CD4-positive, alpha-beta T cell treated with Interleukin-4 for 4 hours (primary cell): ENCODE results near the gene ANGEL2.
"Not testable (repeated sequence)": the region's sequence is repeated elsewhere in the genome, so short reads cannot be mapped to it uniquely, and the experiment has no call there.

ENCODE experiments used
- DNase-seq: peaks from one replicate; pipeline ENCODE4 v3.0.0-alpha.2; 2020

Gene ANGEL2

DNA sequence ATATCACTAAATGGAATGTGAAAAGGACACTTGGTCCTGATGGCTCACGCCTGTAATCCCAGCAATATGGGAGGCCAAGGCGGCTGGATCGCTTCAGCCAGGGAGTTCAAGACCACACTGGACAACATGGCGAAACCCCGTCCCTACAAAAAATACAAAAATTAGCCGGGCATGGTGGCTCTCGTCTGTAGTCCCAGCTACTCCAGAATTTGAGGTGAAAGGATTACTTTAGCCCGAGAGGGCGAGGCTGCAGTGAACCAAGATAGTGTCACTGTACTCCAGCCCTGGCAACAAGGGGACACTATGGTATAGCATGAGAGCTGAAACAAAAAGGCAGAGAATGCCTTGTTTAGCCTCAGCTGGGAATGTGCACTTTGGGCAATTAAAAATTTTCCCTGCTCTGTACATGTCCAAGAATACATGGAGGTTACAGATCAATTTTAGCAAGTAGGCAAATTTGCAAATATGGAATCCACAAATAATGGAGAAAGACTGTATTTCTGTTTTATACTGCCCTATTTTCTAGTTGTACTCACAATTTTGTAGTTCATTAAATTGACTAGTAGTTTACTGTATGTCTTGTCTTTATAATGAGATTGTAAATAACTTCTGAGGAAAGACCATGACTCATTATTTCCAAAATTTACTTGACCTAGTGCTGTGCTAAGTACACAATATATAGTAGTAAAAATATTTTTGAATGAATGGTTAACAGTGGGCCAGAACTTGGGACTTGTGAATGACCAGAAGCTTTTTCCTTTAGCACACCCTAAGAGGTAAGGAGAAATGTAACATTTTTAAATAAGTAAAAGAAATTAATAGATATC, 2.0 kb upstream of the ANGEL2 start:
- no peak for DNase-seq

DNA sequence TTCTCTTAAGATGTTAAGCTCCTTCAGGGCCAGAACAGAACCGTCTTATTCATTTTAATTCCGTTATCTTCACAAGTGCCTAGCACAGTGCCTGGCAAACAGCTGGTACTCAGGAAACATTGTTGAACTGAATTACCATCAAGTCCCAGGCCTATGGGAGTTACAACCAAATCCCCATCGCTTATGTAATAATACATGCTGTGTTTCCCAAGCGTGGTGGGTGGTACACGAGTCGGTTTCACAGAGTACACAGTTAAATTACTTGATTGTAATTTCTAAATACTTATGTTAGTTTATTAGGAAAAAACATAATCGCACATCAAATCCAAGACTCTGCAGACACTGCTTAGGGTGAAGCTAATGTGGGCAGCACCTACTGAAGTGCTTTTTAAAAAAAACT, 1.0 kb downstream of the ANGEL2 start:
- DNase-seq: no peak

DNA sequence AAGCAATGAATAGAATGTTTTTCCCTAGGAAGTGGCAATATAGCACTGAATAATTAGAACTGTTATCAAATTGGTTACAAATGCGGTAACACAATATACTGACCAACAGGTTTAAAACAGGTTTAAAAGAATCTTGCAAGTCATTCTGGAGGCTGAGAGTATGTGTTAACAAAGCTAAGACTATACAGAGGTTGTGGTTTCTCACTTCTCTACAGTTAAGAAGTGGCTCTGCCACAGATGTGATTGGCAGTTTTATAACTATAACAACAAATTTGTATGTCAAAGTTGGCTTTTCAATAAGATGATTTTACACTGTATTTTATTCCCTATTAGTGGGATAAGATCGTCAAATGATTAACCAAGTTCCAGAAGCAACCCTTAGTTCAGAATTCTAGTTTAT, 7.1 kb downstream of the ANGEL2 start:
- DNase-seq: peak; percentile 10

DNA sequence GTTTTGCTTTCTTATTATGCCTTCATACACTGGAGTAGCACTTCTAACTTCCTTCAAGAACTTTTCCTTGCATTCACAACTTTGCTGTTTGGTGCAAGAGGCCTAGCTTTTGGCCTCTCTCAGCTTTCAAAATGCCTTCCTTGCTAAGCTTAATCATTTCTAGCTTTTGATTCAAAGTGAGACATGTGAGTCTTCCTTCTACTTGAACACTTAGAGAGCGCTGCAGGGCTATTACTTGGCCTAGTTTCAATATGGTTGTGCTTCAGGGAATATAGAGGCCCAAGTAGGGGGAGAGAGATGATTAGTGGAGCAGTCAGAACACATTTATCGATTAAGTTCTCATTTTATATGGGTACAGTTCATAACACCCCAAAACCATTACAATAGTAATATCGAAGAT, 12.4 kb downstream of the ANGEL2 start:
- DNase-seq: no peak

DNA sequence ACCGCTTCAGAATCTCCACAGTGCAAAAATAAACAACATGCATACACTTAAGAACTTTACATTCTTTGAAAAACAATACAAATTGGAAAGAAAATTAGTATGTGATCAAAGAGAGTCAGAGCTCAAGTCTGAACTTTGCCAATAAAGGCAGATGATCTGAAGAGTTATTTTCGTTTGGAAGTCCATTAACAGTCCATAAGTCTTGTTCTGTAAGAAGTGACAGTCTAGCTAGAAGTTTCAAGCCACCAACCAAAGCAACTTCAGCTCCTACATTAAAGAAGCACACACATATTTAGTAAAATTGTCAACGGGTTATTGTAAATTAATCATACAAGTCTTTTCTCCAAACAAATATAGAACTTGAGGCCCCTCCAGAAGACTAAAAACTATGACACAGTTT, 20.7 kb downstream of the ANGEL2 start:
- no peak for DNase-seq

DNA sequence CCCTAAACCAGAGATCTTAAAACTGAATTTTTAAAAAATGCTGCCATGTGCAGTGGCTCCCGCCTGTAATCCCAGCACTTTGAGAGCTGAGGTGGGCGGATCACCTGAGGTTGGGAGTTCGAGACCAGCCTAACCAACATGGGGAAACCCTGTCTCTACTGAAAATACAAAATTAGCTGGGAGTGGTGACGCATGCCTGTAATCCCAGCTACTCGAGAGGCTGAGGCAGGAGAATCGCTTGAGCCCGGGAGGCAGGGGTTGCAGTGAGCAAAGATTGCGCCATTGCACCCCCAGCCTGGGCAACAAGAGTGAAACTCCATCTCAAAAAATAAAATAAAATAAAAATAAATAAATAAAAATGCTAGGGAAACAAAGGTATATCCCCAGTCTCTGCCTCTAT, 21.7 kb downstream of the ANGEL2 start:
- DNase-seq: not testable (repeated sequence)

DNA sequence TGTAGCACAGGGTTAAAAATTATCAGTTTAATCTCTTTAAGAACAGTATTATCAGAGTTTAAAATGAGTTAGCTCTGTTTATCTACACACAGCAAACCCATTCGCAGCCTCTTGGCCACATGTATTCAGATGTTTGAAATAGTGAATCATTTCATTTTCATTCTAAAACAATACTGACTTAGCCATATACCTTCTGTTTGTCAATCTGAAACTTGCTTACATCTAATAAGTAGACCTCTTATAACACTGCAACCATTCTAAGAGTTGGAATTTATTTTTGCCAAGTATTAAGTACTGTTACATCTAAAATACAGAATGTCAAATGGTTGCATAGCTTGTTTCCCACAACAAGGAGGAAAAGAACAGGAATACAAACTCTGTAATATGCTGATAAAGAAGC, 25.4 kb downstream of the ANGEL2 start:
- DNase-seq: no peak

DNA sequence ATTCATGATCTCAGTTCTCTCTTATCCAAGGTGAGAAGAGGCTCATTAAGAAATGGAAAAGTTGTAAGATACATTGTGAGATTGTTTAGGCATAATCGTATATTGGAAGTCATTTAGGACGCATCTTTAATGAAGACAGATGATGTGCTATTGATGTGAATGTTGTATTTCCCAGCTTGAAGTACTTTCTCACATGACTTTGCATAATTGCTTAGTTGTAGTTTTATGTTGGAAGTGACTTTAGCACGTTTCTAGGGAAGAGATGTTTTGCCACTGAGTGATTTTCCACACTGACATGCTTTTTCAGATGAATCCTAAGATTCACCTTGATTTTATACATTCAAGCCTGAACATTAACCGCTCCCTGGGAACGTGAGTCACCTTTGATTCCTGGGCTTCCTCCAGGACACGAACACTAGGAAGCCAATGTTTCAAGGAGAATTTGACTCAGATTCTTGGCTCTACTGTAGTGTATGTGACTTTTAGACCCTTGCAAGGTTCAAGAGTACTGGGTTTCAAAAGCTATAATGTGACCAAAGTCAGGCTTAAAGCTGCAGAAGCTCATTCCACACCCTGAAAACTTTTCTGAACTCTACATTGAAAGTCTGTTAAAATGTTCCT, 27.9 kb downstream of the ANGEL2 start:
- no peak for DNase-seq

DNA sequence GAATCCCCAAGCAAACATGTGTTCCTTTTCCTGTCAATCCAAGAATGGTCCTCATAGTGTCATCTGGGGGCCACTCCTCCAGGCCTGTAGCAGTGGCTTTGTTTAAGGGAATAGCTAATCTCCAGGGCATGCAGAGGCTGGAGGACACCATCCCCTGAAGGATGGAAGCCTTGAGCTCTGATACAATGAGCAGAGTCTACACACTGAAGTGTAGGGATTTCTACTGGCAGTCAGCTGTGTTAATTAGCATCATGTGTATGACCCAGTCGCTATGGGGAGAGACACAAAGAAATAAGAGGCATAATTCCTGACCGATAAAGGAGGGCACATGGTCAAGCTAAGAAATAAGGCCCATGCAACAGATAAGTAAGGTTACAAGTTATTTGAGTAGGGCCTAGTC, 29.1 kb downstream of the ANGEL2 start:
- DNase-seq: no peak

DNA sequence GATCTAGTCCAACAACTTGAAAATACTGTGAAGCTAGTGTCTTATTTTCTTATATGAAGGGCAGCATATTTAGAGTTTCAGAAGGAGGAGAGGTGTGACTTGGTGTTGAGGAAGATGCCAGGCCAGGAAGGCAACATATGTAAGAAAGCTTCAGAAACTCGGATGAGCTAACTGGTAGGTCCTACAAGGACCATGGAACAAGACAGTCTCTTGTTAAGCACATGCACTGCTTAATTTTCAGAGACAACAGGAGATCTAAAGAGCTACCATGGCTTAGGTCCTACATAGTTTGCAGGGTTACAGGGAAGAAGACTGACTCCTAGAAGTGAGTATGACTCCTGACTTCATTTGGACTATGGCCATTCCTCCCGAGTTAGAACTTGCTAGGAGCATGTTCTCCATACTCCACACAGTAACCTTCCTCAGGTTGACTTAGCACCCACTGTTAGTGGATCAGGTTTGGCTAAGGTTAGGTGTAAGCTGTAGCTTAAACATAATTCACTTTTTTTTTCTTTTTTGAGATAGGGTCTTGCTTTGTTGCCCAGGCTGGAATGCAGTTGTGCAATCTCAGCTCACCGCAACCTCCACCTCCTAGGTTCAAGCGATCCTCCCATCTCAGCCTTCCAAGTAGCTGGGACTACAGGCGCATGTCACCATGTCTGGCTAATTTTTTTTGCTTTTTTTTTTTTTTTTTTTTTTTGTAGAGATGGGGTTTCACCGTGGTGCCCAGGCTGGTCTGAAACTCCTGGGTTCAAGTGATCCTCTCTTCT, 31.0 kb downstream of the ANGEL2 start:
- no peak for DNase-seq

DNA sequence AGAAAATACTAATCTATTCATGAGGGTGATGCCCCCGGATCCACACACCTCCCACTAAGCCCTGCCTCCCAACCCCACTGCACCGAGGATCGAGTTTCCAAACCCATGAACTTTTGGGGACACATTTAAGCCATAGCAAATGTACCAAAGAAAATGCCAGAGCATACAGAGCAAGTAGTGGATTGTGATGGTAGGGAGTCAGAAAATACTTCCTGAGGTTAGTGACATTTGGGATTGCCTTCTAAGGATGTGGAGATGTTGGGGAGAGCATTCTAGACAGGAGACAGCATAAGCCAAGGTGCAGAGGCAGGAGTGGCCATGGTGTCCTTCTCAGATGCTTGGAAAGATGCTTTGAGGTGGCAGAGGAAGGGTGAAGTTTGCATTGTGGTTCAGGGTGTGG, 32.2 kb downstream of the ANGEL2 start:
- DNase-seq: no peak

DNA sequence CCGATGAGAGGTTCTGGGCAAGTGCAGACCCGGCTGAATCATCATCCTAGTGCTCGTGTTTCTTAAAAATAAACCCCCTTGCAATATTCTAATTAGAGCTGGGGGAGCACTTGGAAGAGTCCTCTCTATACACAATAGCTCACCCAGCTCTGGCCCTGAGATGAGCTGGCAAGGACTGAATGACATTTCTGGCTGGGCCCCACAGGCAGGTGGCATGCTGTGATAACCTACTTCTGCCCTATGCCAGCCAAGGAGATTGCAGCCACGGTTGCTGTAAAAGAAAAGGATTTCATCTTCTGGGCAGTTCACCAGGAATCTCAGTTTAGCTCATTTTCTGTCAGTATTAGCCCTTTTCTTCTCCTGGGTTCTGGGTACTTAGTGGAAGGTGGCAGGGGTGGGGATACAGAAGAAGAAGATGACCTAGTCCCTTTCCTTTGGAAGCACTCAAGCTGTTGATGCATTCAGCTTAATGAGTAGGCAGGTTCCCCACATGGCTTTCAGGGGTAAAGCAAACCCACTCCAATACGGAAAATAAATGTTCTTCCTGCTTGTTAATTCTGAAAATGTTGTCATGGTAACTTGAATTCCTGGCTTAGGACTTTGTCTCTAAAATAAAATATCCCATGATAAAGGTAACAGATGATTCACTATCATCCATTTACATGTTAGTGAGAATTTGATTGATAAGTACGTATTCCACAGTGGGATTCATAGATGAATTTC, 33.1 kb downstream of the ANGEL2 start:
- no peak for DNase-seq

DNA sequence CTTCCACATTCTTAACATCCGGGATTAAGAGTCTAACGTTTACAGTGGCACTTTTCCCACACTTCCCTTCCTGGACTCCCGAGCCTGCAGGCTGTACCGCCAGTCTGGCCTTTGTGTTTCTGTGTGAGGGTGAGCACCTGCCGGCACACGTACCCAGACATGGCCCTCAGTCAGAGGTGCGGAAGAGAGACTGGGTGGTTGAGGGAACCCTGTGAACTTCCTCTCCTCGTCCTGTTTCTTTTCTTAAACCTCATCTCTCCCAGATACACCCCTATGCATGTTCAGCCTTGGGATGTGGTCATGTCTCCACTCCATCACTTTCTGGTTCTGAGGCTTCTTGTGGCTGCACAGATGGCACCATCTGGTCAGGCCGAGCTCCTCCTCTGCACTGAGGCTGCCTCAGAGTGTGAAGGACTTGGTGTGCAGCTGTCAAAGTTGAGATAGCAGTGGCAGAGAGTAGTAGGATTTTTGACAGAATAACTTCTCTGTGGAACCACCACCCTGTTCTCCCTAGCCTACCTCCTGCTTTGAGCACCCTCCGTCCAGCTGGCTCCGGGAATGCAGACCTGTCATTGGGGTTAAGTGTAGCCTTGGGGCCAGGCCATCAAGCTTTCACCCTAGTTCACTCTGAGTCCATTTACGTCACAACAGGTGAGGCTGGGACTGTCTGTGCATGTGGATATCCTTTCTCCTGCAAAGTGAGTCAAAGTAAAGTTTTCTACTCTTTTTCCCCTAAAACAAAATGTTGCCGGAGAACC, 33.9 kb downstream of the ANGEL2 start:
- DNase-seq: no peak

DNA sequence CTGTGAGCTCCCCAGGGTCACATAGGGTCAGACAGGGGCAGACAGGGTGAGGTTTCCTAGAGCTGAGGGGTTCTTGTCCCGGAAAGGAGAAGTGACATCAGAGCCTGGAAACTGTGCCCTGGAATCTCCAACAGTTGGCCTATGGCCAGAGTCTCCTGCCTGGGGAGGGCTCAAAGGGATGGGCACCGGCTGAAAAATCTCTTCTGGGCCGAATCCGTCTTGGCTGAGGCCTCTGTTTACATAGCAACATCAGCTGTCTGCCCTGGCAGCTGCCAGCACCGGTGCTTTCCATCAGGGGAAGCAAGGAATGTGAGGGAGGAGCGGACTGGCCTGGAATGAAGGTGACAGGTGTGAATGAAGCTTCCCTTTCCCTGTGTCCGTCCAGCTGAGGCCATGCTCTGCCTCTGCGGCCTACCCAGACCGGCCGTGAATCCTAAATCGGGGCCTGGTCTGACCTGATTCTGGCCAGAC, 34.6 kb downstream of the ANGEL2 start:
- no peak for DNase-seq

DNA sequence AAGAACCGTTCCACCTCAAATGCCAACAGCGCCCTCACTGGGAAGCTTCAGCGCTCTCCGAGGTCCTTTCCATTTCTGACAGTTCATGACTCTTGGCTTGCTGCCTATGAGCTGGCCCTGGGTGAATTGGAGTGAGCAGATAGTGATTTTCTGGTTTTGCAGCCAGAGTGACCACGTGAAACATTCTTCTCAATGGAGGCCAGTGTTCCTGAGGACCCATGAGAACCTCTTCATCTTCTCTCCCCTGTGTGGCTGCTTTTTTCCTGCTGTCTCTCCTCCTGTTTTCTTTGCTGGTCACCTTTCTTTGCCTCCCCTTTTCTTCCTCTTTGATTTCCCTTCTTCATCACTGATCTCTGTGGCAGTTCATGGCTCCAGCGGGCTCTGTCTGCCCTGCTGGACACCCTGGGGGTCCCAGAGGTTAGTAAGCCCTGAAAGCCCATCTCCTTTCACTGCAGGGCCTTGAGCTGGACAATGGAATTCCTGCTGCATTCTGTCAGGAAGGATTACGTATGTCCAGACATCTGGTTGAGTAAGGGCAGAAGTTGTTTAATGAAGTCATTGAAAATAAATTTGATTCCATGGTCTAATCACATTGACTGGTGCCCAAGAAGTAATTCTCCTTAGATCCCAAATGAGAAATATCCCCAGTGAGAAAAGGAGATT, 35.4 kb downstream of the ANGEL2 start:
- DNase-seq: no peak

DNA sequence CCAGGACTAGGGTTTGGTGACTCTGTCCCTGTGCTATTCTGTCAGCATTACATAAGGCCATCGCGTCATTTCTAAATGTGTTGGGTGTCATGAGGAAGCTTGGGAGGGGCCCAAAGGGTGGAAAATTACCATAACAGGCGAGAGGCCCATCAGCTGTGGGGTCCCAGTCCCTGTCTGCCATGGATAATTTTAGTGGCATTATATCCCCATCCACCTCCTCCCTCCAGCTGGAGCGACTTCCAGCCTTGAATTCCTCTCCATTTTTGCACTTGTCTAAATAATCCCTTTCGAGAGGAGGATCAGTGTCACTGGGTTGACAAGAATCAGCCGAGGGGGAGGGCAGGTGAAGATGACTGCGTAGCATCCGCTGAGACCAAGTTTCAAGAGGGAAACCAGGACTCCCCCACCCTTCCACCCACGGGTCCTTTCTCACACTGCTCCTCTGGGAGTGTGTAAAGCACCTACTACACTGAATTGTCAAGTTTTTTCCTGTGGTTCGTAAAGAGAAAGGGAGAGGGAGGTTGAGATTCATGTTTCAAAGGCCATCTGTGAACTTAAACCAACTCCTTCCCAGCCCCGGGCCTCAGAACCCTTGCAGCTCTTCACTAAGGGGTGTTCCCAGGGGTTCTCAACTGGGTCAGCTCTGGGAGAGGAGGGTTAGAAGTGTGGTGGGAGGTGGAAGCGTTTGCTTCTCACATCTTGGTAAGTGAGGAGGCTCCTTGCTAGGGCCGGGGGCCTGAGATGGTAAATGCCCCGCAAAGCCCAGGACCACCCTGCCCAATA, 36.1 kb downstream of the ANGEL2 start:
- no peak for DNase-seq

DNA sequence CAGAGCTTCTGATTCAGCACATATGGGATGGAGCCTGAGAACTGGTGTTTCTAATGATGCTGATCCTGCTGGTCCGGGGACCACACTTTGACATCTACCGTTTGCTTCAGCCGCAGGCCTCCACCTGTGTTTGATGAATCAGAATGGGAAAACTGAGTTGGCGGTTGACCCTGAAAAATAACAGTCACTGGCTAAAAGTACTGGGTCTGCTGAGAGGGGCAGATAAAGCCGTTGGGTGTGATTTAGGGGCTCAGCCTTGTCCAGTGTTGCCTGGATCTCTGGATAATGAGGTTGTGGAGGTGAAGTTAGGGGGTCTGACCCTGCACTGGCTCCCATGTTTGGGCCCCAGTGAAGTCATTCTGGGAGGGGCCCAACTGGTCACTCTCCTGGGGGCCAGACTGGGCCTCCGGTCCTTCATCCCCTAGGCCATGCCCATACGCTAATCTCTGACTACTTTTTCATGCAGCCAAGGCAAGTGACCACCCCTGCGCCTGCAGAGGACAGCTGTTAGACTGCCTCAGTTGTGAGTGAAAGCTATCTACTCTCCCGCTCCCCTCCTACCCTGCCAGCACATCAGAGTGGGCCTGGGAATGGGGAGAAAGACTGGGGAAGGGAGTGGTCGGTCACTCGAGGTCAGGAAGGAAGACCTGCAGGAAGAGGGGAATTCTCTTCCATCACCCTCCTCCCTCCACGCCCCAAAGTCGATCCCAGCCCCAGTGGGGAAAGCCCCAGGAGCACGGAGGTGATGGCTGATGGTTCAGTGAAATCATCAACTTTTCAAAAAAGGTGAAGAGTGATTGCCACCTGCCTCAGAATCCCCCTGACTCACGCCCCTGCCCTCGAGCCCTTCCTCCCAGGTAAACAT, 37.7 kb downstream of the ANGEL2 start:
- DNase-seq: no peak

DNA sequence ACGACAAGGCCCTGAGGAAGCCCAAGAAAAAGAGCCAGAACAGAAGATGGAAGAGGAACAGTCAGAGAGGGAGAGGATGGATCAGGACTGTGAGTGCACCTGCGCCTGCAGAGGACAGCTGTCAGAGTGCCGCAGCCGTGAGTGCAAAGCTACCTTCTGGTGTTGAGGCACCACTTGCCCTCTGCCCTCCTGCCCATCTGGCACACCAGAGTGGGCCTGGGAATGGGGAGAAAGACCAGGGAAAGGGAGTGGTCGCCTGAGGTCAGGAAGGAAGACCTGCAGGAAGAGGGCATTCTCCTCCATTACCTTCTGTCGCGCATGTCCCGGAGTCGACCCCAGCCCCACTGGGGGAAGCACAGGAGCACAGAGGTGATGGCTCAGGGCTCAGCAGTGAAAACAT, 39.1 kb downstream of the ANGEL2 start:
- DNase-seq: no peak

DNA sequence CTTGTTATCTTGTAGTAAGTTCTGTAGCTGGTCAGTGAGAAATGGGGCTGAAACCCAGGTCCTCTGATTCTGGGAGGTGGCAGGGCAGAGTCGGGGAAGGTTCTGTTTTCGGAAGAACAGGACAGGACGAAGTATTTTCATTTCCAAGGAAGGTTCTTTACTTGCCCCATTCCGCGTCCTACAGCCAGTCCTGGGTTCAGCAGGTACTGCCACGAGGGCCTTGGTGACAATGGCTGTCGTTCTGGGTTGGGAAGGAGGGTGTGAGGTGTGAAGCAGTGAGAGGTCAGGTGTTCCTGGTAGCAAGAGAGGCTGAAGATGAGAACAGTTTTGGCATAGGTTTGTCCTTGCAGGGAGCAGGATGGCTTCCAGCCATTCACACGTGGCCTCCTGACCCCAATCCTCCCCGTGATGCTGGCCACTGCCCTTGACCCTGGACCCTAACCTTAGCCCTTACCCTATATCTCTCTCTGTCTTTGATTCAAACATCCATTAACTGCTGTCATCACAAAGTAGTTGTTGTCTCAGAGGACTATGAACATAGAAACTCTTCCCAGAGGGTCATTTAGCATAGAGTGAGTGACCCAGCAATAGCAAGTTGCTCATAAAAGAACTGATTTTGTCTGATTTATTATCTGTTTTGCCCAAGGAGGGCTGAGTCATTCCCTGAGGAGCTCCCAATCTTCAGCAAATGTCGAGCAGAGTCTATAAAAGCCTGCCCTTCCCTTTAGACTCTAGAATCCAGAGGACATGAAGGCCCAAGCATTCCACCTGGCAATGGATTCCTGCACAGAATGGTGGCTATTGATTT, 40.4 kb downstream of the ANGEL2 start:
- DNase-seq: no peak
